ENCODE measurements around the gene ROBO2.

The ROBO2 gene

DNA sequence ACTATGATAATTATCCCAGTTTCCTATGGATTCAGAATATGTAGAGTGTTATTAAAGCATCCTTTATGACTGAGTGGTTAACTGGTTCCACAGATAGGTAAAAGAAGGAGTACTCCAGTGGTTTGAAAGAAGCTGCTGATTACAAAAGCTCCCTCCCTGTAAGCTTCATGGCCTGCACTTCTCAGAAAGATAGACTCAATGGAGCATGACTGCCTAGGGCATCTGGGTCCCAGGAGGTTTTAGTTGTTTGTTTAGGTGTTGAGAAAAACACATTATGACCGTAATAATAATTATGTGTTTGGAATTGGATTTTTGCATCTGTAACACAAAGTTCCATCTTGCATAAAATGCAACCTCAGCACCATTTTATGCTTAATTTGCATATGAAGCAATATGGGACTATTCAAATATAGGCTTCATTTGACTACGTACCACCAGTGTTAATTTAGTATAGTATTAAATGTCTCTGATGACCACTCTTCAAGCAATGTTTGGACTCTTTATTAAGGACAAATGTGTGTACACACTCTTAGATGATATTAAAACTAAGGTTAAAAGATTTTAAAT, 121.1 kb downstream of the ROBO2 start:
- TF ChIP-seq, protein P1, sequence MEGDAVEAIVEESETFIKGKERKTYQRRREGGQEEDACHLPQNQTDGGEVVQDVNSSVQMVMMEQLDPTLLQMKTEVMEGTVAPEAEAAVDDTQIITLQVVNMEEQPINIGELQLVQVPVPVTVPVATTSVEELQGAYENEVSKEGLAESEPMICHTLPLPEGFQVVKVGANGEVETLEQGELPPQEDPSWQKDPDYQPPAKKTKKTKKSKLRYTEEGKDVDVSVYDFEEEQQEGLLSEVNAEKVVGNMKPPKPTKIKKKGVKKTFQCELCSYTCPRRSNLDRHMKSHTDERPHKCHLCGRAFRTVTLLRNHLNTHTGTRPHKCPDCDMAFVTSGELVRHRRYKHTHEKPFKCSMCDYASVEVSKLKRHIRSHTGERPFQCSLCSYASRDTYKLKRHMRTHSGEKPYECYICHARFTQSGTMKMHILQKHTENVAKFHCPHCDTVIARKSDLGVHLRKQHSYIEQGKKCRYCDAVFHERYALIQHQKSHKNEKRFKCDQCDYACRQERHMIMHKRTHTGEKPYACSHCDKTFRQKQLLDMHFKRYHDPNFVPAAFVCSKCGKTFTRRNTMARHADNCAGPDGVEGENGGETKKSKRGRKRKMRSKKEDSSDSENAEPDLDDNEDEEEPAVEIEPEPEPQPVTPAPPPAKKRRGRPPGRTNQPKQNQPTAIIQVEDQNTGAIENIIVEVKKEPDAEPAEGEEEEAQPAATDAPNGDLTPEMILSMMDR (conservative IDR thresholded peaks at IDR 0.05): no peak
- no peak for TF ChIP-seq ZFX (IDR thresholded peaks at IDR 0.05)
- no peak overlapping the region for H3K27ac ChIP-seq

GRCh38 chr3:77169823-77170222, 129.9 kb downstream of the ROBO2 start:
- TF ChIP-seq, protein P1 (conservative IDR thresholded peaks at IDR 0.05): no peak
- TF ChIP-seq ZFX (IDR thresholded peaks at IDR 0.05): no peak
- H3K27ac ChIP-seq: no peak overlapping the region

DNA sequence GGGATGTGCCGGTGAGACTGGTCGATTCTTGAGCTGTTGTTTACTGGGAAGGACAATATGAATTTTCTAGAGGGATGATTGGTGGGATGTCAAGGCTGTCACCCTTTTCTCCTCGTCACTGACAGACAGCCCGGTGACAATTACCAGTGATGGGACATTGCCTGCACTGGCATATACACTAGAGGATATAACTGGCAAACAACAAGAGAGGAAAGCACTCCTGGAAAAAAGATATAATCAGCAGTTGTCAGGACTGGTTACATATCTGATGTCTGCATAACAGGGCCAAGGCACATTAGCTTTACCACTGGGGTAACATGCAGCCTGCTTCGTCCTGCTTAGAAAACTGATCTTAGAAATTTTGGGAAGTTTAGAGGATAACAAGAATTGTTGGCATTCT, 131.1 kb downstream of the ROBO2 start:
- no peak overlapping the region for H3K27ac ChIP-seq
- no peak for TF ChIP-seq ZFX (IDR thresholded peaks at IDR 0.05)
- TF ChIP-seq, protein P1 (conservative IDR thresholded peaks at IDR 0.05): no peak

GRCh38 chr3:77179762-77180161, 139.9 kb downstream of the ROBO2 start:
- TF ChIP-seq, protein P1 (conservative IDR thresholded peaks at IDR 0.05): no peak
- TF ChIP-seq ZFX (IDR thresholded peaks at IDR 0.05): no peak
- no peak overlapping the region for H3K27ac ChIP-seq

DNA sequence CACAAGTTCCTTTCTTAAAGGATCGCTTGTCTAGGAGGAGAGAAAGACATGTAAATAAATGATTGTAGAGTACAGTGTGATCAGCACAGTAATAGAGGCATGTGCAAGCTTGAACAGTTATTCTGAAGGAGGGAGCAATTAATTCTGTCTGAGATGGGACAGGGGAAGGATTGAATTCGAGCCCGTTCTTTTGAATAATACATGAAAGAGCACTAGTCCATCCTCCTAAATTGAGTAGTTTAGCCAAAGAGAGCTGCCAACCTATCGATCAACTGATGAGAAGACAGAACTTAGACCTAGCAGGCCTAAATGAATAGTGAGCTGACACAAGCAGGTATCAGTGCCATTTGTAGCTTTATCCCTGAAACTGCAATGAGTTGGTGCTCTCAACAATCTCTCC, 142.4 kb downstream of the ROBO2 start:
- TF ChIP-seq, protein P1 (conservative IDR thresholded peaks at IDR 0.05): no peak
- TF ChIP-seq ZFX (IDR thresholded peaks at IDR 0.05): no peak
- no peak overlapping the region for H3K27ac ChIP-seq

DNA sequence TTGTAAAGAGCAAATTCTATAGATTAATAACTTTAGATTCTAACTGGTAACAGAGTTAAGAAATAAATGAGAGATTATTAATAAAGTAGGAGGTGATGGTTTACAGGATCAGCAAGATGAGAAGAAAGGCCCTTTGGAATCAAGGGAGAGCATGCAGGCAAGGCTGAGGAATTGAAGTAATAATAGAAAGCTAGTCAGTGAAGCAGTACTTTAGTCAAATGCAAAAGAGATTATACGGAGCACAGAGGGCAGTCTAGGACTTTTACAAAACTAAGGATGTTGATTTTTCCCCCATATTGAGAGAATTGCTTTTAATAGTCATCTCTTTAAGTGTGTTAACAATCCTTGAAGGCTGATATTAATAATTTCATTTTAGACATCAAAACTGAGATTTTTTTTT, 146.4 kb downstream of the ROBO2 start:
- TF ChIP-seq ZFX (IDR thresholded peaks at IDR 0.05): no peak
- TF ChIP-seq, protein P1 (conservative IDR thresholded peaks at IDR 0.05): no peak
- no peak overlapping the region for H3K27ac ChIP-seq

DNA sequence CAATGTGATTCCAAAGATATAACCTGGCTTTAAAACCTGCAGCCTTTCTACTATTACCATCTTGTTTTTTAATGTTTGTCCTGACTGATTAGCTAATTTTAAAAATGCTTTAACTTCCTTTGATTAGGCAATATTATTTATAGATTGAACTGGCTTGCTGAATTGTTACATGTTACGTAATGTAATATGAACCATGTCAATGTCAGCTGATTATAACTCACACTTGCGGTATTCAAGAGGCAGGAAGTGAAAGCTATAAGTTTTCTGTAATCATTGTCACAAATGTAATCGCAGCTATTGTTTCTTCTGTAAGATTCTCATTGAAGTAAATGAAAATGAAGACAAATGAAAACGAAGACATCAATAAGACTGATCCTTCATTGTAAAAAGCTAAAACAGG, 146.8 kb downstream of the ROBO2 start:
- TF ChIP-seq, protein P1 (conservative IDR thresholded peaks at IDR 0.05): no peak
- no peak for TF ChIP-seq ZFX (IDR thresholded peaks at IDR 0.05)
- H3K27ac ChIP-seq: no peak overlapping the region
